BLaER1 treated with 17β-estradiol and CSF1 and Interleukin-3, amounts not matched to agents 10 nM and 100 nM (cell line): Measurements from ENCODE around the gene SPEM3.

Experiments
- H3K27ac ChIP-seq, 11 experiments: shearing (Covaris generic); formaldehyde crosslinking; 2 replicates each; pipeline ENCODE4 v1.8.1; 2022
- H3K27me3 ChIP-seq, 11 experiments: shearing (Covaris generic); formaldehyde crosslinking; 2 replicates each; pipeline ENCODE4 v1.8.1; 2022
- H3K36me3 ChIP-seq, 11 experiments: shearing (Covaris generic); formaldehyde crosslinking; 2 replicates each; pipeline ENCODE4 v1.8.1; 2022
- H3K4me1 ChIP-seq, 10 experiments: shearing (Covaris generic); formaldehyde crosslinking; 2 replicates each; pipeline ENCODE4 v1.8.1; 2022
- H3K4me2 ChIP-seq, 11 experiments: shearing (Covaris generic); formaldehyde crosslinking; 2 replicates each; pipeline ENCODE4 v1.8.1; 2022
- H3K4me3 ChIP-seq, 10 experiments: shearing (Covaris generic); formaldehyde crosslinking; 2 replicates each; pipeline ENCODE4 v1.8.1; 2022
- H3K9ac ChIP-seq, 11 experiments: shearing (Covaris generic); formaldehyde crosslinking; 2 replicates each; pipeline ENCODE4 v1.8.1; 2022
- H3K9me3 ChIP-seq, 11 experiments: shearing (Covaris generic); formaldehyde crosslinking; replicated peaks in 1 of 11; 2 replicates each; pipeline ENCODE4 v1.8.1; 2022
- H4K20me1 ChIP-seq, 11 experiments: shearing (Covaris generic); formaldehyde crosslinking; 2 replicates each; pipeline ENCODE4 v1.8.1; 2022
- Cebpa-rat ChIP-seq, 11 experiments: shearing (Covaris generic); IDR thresholded peaks; 2 replicates each; pipeline ENCODE4 v1.8.1; 2022

The SPEM3 gene

DNA sequence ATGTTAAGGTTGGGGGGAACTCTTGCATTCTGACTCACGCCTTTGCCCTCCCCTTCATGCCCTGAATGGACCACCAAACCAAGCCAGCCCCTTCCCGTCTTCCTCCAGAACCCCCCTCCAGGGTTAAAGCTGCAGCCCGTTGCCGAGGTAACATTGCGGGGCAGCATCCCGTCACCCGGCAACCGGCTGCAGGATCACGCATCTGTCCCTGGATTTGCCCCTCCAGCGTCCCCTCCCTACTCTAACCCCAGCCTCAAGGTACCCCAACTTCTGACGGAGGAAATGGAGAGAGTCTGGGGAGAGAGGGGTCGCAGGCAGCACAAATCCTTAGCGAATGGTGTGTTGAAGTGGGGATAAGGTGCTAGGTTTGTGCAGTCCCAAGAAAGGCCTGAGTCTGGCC is 21.6 kb upstream of the SPEM3 start:
- H3K4me3 ChIP-seq, result no peak overlapping the region
- peaks cover 0 to 30% (median 18%) of the 10 kb centered on the region in 11 experiments; a peak in 14 of 22 replicates for H3K36me3 ChIP-seq
- peaks cover 19 to 38% (median 31%) of the 10 kb centered on the region in 10 experiments for H3K4me1 ChIP-seq
- H3K9me3 ChIP-seq, result no peaks in the 10 kb centered on the region
- no peak for TF ChIP-seq Cebpa-rat (IDR thresholded peaks at IDR 0.05)
- H3K27ac ChIP-seq, result no peak overlapping the region
- H3K27me3 ChIP-seq, result no peaks in the 10 kb centered on the region
- H4K20me1 ChIP-seq, result peaks cover 0 to 12% (median 0%) of the 10 kb centered on the region in 11 experiments; a peak in 2 of 22 replicates
- 0 out of 22 replicates have a peak overlapping the region, but pooled peaks of 3 of the 11 experiments have one; percentile 4 to 11 (median 7) for H3K4me2 ChIP-seq
- H3K9ac ChIP-seq, result no peak overlapping the region

DNA sequence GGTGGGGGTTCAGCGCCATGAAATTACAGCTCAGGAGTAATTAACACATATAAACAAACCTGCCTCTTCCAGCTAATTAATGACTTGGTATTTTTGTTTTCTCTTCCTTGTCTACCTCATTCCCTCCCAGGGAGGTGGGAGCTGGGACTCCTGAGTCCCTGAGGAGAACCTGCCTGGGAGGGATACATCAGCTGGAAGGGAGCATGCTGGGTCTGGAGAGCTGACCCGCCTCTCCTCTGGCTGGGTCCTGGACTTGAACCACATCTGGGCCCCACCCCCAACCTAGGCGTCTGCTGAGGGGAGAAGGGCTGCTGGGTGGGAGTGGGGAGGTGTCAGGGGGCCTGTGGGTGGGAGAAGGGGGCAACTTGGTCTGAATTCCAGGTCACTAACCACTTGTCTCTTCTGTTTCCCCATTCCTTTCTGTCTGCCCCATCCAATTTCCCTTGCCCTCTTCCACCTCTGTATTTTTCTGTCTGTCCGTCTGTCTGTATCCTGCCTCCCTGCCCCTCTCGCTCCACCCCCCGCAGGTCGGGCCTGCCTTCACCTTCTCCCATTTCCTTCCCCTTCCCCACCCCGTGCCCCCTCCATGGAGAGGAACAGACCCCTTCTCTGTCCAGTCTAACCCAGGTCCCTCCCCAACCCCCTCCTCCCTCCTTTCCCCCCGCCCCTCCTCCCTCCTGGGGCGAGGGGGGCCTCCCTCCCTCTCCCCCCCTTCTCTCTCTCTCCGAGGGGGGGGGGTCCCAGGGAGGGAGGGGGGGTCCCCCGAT is 21.0 kb upstream of the SPEM3 start, which contains the start of gene NLGN2:
Gene NLGN2, plus strand, starts transcription at position 361 of the 767 bp plus-strand sequence. CDS start 411 bp downstream, outside the sequence.
- no peak for TF ChIP-seq Cebpa-rat (IDR thresholded peaks at IDR 0.05)
- no peaks in the 10 kb centered on the region for H3K9me3 ChIP-seq
- no peak within 1 kb of the TSS for H3K4me3 ChIP-seq
- 0 out of 22 replicates have a peak within 1 kb of the TSS, but pooled peaks of 4 of the 11 experiments have one; percentile 4 to 22 (median 9) for H3K4me2 ChIP-seq
- no peak within 1 kb of the TSS for H3K27ac ChIP-seq
- peaks cover 0 to 12% (median 0%) of the 10 kb centered on the region in 11 experiments; a peak in 2 of 22 replicates for H4K20me1 ChIP-seq
- H3K9ac ChIP-seq, result no peak within 1 kb of the TSS
- H3K4me1 ChIP-seq, result peaks cover 13 to 34% (median 30%) of the 10 kb centered on the region in 10 experiments
- no peaks in the 10 kb centered on the region for H3K27me3 ChIP-seq
- peaks cover 0 to 30% (median 18%) of the 10 kb centered on the region in 11 experiments; a peak in 14 of 22 replicates for H3K36me3 ChIP-seq

DNA sequence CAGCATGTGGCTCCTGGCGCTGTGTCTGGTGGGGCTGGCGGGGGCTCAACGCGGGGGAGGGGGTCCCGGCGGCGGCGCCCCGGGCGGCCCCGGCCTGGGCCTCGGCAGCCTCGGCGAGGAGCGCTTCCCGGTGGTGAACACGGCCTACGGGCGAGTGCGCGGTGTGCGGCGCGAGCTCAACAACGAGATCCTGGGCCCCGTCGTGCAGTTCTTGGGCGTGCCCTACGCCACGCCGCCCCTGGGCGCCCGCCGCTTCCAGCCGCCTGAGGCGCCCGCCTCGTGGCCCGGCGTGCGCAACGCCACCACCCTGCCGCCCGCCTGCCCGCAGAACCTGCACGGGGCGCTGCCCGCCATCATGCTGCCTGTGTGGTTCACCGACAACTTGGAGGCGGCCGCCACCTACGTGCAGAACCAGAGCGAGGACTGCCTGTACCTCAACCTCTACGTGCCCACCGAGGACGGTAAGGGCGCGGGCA is 20.4 kb upstream of the SPEM3 start:
- no peak for TF ChIP-seq Cebpa-rat (IDR thresholded peaks at IDR 0.05)
- no peaks in the 10 kb centered on the region for H3K27me3 ChIP-seq
- H3K27ac ChIP-seq, result no peak overlapping the region
- no peak overlapping the region for H3K4me2 ChIP-seq
- no peak overlapping the region for H3K9ac ChIP-seq
- peaks cover 0 to 6% (median 0%) of the 10 kb centered on the region in 11 experiments; a peak in 2 of 22 replicates for H4K20me1 ChIP-seq
- peaks cover 0 to 30% (median 18%) of the 10 kb centered on the region in 11 experiments; a peak in 14 of 22 replicates for H3K36me3 ChIP-seq
- H3K9me3 ChIP-seq, result no peaks in the 10 kb centered on the region
- H3K4me3 ChIP-seq, result no peak overlapping the region
- H3K4me1 ChIP-seq, result peaks cover 11 to 34% (median 29%) of the 10 kb centered on the region in 10 experiments

DNA sequence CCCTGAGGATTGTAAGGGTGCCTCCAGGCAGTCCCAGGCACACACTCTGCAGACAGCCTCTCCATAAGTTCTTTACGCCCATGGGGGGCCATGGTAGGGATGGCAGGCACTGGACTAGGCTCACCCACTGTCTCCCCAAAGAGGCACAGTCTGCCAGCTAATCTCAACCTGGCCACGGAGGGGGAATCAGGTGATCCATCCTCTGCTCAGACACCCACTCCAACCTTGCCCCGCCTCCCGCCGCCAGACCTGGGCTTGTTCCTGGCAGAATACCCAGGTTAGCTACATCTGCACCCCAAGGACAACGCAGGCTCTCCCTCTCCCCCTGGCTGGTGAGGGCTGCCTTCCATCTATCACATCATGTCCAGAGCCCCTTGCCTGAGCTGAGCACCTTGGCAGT is 19.8 kb upstream of the SPEM3 start:
- H4K20me1 ChIP-seq, result peaks cover 0 to 6% (median 0%) of the 10 kb centered on the region in 11 experiments; a peak in 2 of 22 replicates
- H3K4me1 ChIP-seq, result peaks cover 17 to 40% (median 35%) of the 10 kb centered on the region in 10 experiments
- no peak for TF ChIP-seq Cebpa-rat (IDR thresholded peaks at IDR 0.05)
- no peaks in the 10 kb centered on the region for H3K27me3 ChIP-seq
- peaks cover 0 to 30% (median 18%) of the 10 kb centered on the region in 11 experiments; a peak in 14 of 22 replicates for H3K36me3 ChIP-seq
- H3K4me3 ChIP-seq, result no peak overlapping the region
- no peak overlapping the region for H3K9ac ChIP-seq
- no peaks in the 10 kb centered on the region for H3K9me3 ChIP-seq
- H3K27ac ChIP-seq, result no peak overlapping the region
- no peak overlapping the region for H3K4me2 ChIP-seq

DNA sequence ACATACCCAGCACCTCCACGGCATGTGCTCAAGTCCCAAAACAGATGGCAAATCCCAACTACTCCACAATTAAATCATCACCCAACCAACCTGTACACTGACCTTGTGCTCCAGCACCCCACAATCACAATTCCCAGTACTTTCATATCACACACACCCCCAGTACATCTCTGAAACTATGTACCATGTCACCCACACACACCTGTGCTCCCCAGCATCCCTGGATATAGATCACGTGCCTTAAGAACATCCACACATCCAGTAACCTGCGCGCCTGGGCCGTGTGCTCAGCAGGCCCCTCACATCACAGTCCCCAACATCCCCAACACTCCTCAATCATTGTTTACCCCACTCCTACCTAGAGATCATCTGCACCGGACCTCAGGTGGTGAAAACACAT is 18.9 kb upstream of the SPEM3 start:
- TF ChIP-seq Cebpa-rat (IDR thresholded peaks at IDR 0.05), result no peak
- Histone ChIP-seq H3K27me3 (no peaks in the 10 kb centered on the region), H3K27ac (no peak overlapping the region), H3K9ac (no peak overlapping the region), H4K20me1 (peaks cover 0 to 6% (median 0%) of the 10 kb centered on the region in 11 experiments; a peak in 2 of 22 replicates), H3K4me3 (no peak overlapping the region), H3K4me1 (peaks cover 17 to 42% (median 37%) of the 10 kb centered on the region in 10 experiments), H3K36me3 (peaks cover under 1 to 34% (median 19%) of the 10 kb centered on the region in 11 experiments; a peak in 15 of 22 replicates), H3K9me3 (no peaks in the 10 kb centered on the region), H3K4me2 (no peak overlapping the region)

DNA sequence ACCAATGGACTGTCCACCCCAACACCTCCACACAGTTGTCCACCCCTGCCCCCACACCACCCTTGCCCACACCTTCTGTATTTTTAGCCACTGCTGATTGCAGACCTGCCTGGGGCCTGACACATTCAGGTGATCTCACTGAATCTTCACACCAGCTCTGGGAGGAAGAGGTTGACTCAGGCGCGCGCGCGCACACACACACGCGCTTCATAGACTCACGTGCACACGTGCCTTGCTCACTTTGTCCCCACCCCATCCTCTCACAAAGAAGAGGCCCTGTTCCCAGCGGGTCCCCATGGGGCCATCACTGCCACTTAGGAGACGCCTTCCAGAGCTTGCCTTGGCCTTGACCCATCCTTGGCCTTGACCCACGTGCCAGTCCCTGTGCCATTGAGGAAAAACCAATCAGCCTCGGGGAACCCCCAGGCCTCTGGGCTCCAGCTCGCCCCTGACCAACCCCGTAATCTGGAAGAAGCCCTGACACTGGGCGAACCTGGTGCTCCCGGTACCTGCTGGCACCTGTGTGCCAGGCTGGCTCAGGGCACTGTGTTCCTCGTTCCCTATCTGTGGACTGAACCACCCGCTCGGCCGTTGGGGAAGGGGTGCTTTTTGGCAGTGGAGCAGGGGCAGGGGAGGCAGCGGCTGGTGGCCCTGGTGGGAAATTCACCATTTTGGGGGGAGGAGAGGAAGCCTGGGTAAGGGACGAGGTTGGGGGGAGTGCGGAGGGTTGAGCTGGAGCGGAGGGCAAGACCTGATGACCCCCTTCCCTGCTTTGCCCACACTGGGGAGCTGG is 17.8 kb upstream of the SPEM3 start:
- no peak overlapping the region for H3K4me2 ChIP-seq
- H3K9me3 ChIP-seq, result no peaks in the 10 kb centered on the region
- no peaks in the 10 kb centered on the region for H3K27me3 ChIP-seq
- H3K4me1 ChIP-seq, result peaks cover 11 to 33% (median 28%) of the 10 kb centered on the region in 10 experiments; a peak in 19 of 20 replicates
- peaks cover 0 to 6% (median 0%) of the 10 kb centered on the region in 11 experiments; a peak in 3 of 22 replicates for H4K20me1 ChIP-seq
- peaks cover 4 to 45% (median 29%) of the 10 kb centered on the region in 11 experiments; a peak in 18 of 22 replicates for H3K36me3 ChIP-seq
- H3K27ac ChIP-seq, result no peak overlapping the region
- H3K4me3 ChIP-seq, result no peak overlapping the region
- no peak overlapping the region for H3K9ac ChIP-seq
- TF ChIP-seq Cebpa-rat (IDR thresholded peaks at IDR 0.05), result no peak

DNA sequence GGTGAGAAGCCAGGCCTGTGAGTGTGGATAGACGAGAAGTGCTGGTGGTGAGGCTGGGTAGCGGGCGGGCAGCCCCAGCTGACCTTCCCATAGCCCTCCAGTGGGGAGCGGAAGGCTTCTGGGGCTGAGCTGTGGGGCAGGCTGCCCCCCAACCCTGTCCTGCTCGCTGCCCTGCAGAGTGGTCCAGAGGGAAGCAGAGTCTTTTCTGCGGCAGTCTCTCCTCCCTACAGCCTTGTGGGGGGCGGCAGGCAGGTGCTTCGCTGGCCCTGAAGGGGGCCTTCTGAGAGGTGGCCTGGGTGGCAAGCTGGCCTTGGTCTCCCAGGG is 17.3 kb upstream of the SPEM3 start:
- Histone ChIP-seq H4K20me1 (peaks cover 0 to 6% (median 0%) of the 10 kb centered on the region in 11 experiments; a peak in 3 of 22 replicates), H3K4me1 (peaks cover 10 to 27% (median 23%) of the 10 kb centered on the region in 10 experiments; a peak in 18 of 20 replicates), H3K27ac (no peak overlapping the region), H3K9ac (no peak overlapping the region), H3K9me3 (no peaks in the 10 kb centered on the region), H3K36me3 (peaks cover 4 to 46% (median 30%) of the 10 kb centered on the region in 11 experiments; a peak in 18 of 22 replicates), H3K4me3 (no peak overlapping the region), H3K4me2 (no peak overlapping the region), H3K27me3 (no peaks in the 10 kb centered on the region)
- TF ChIP-seq Cebpa-rat (IDR thresholded peaks at IDR 0.05), result no peak

DNA sequence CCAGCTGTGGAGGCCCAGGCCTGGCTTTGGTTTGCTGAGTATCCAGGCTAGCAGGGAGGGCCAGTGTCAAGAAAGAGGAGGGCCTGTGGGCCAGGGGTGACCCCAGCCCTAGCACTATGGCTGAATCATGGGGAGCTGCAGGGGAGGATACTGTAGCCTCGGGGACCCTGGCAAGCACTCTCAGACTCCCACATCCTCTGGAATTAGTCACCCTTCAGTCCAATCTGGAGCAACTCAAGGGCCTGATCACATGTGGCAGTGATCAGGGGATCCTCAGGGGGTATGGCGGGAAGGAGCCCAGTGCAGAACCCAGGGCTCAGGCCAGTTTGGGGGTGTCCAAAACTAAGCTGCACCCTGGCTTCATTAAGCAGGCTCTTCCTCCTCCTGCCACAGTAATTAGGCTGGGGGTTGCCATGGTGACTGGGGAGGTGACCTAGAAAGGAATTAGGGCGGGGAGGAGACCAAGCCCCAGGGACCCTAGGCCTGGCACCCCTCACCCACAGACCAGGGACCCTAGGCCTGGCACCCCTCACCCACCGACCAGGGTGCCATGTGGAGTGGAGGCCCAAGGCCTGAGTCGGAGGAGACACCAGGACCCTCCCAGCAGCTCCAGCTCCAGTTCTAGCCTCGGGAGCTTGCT is 15.2 kb upstream of the SPEM3 start:
- no peak overlapping the region for H3K4me3 ChIP-seq
- TF ChIP-seq Cebpa-rat (IDR thresholded peaks at IDR 0.05), result no peak
- H3K27ac ChIP-seq, result peak overlapping the region in 8 of 11 experiments; percentile 13 to 60 (median 48); a peak in 12 of 22 replicates
- H3K27me3 ChIP-seq, result no peaks in the 10 kb centered on the region
- H3K4me2 ChIP-seq, result peak overlapping the region; percentile 27 to 83 (median 70); a peak in 19 of 22 replicates
- peaks cover 4 to 53% (median 39%) of the 10 kb centered on the region in 11 experiments; a peak in 20 of 22 replicates for H3K36me3 ChIP-seq
- H4K20me1 ChIP-seq, result peaks cover 0 to 11% (median 0%) of the 10 kb centered on the region in 11 experiments; a peak in 2 of 22 replicates
- H3K9ac ChIP-seq, result peak overlapping the region in 7 of 11 experiments; percentile 22 to 64 (median 52); a peak in 13 of 22 replicates
- no peaks in the 10 kb centered on the region for H3K9me3 ChIP-seq
- H3K4me1 ChIP-seq, result peaks cover 10 to 20% (median 16%) of the 10 kb centered on the region in 10 experiments; a peak in 18 of 20 replicates
